Stomach (tissue), 9 donors: ENCODE results near the gene CNTROB. TPM values are rescaled to one million over a fixed set of nuclear protein-coding genes. Genes with fewer than 3 reads are reported as not detected.

Experiments used
- DNase-seq, 2 donors: peaks; one replicate each; pipeline versions ENCODE4 v3.0.0 to v3.0.0-alpha.2; 2013 to 2019
- H3K27ac ChIP-seq, 5 donors: fragments of 200-600 bp in 4 of 5; sonication (generic) in 4 of 5; one replicate each; pipeline ENCODE4 v1.5.1; 2013 to 2019; ENCODE audit warnings: mild to moderate bottlenecking in 1 of 5, moderate library complexity in 1 of 5
- H3K27me3 ChIP-seq, 3 donors: fragments of 200-600 bp; sonication (generic); one replicate each; pipeline ENCODE4 v1.5.1; 2017 to 2019; ENCODE audit warnings: mixed run types in 1 of 3
- H3K36me3 ChIP-seq, 4 donors: fragments of 200-600 bp; sonication (generic); 1 replicate in 3 of 4; 2 replicates in 1 of 4; pipeline ENCODE4 v1.5.1; 2016 to 2019
- H3K4me1 ChIP-seq, 4 donors: fragments of 200-600 bp; sonication (generic); one replicate each; pipeline ENCODE4 v1.5.1; 2016 to 2019
- H3K4me3 ChIP-seq, 4 donors: fragments of 200-600 bp; sonication (generic) in 3 of 4; one replicate each; pipeline ENCODE4 v1.5.1; 2016 to 2019; ENCODE audit warnings: mild to moderate bottlenecking in 1 of 4
- H3K9me3 ChIP-seq, 4 donors: fragments of 200-600 bp; sonication (generic); one replicate each; pipeline ENCODE4 v1.5.1; 2016 to 2019
- CTCF ChIP-seq, 7 experiments: fragments of 450-650 bp in 4 of 7; fragments of 200-600 bp in 3 of 7; sonication (generic) in 3 of 7; IDR thresholded peaks; one replicate each; pipeline ENCODE4 v1.5.1; 2016 to 2019; ENCODE audit warnings: antibody characterized with exemption in 7 of 7, control low read depth in 2 of 7, mild to moderate bottlenecking in 1 of 7
- EP300 ChIP-seq: sonication (generic); formaldehyde crosslinking; IDR thresholded peaks from one replicate; pipeline ENCODE4 v1.6.1; 2017; ENCODE audit warnings: antibody characterized with exemption
- POLR2A ChIP-seq, 4 donors: fragments of 450-650 bp; IDR thresholded peaks; one replicate each; pipeline ENCODE4 v1.6.1; 2016; ENCODE audit warnings: antibody characterized with exemption in 4 of 4, control low read depth in 2 of 4, mild to moderate bottlenecking in 1 of 4, moderate library complexity in 1 of 4
- POLR2AphosphoS5 ChIP-seq, 3 donors: sonication (generic); formaldehyde crosslinking; IDR thresholded peaks; one replicate each; pipeline ENCODE4 v1.6.1; 2016; ENCODE audit warnings: antibody characterized with exemption in 3 of 3
- WGBS, 5 donors: extraction: QIAGEN DNeasy Blood & Tissue Kit in 3 of 5; methylation state at CpG; one replicate each; pipeline versions ENCODE4 v1.1.5 to v1.1.7; 2013 to 2018; 5-methylcytosine and 5-hydroxymethylcytosine counted together
- intact Hi-C: fragments of 100-400 bp; cut with DNase I; formaldehyde crosslinking; loops from one replicate; pipeline ENCODE4 v1.15.1; 2023; ENCODE audit warnings: low total_unique reads
- polyA plus RNA-seq, 3 donors: library from polyadenylated mRNA; stranded (reverse); fragments of 200-250 nt; gene quantifications; one replicate each; pipeline ENCODE4 v1.2.3, GENCODE V29; 2013
- total RNA-seq, 5 donors: library from RNA; depleted of rRNA; stranded (reverse); fragments of >200 nt; gene quantifications; one replicate each; pipeline versions ENCODE4 v1.1.0 to v1.2.3, GENCODE V29; 2014 to 2016
- donor health status: healthy with polysubstance abuse.
- donor health status: Bipolar disorder and iron deficiency.
- donor health status: healthy.

CNTROB gene
- total and polyA plus RNA-seq, 8 donors, result 12.9 to 146 (median 25.7) TPM

DNA sequence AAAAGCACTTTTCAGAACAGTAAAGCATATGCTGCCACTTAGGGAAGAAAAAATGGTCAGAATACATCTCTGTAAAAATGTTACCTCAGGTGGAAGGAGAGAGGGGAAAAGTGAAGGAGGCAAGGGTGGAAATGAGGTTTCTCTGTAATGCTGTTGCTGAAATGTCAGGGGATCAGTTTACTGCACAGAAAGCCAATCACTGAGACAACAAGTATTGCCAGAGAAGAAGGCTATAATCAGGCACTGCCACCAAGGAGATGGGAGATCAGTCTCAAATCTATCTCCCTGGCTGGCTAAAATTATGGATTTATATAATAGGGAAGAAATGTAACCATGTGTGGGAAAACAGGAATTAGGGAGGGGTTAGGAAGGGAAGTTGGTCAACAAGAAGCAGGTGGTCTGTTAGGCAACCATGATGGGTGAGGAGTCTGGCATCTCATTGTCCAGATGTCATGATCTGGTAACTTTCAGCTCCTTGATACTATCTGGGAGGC, 42.7 kb downstream of the CNTROB start:
- DNase-seq, result no peak
- TF ChIP-seq POLR2AphosphoS5 (IDR thresholded peaks at IDR 0.05), result no peak
- TF ChIP-seq POLR2A (IDR thresholded peaks at IDR 0.05), result no peak
- TF ChIP-seq EP300, result no peak
- TF ChIP-seq CTCF (IDR thresholded peaks at IDR 0.05), result no peak
- Histone ChIP-seq H3K27me3 (peaks cover 0 to 7% (median 0%) of the 10 kb centered on the region in 3 donors), H3K27ac (no peak overlapping the region), H3K36me3 (no peaks in the 10 kb centered on the region), H3K9me3 (peaks cover 9 to 28% (median 17%) of the 10 kb centered on the region in 4 donors), H3K4me1 (no peaks in the 10 kb centered on the region), H3K4me3 (no peak overlapping the region)
- intact Hi-C loops, result no loop called here

DNA sequence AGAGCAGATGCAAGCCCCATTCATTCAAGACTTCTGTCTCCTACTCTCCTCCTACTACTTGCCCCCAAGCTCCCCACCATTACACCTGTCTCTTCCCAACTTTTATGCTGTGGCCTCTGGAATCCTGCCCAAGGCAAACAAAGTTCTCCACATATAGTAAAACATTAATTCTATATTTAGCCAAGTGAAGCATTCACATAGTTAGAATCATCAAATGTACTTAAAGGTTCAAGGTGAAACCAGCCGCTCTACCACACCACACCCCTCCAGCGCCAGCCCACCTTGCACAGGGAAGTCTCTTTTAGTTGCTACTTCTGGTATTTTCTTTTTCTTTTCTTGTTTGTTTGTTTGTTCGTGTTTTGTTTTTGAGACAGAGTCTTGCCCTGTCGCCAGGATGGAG, 45.0 kb downstream of the CNTROB start:
- 53 to 66% (median 62%) methylated on average over 4 of the region's 4 CpGs for WGBS, 5 donors
- no peaks in the 10 kb centered on the region for H3K36me3 ChIP-seq
- H3K4me1 ChIP-seq, result no peaks in the 10 kb centered on the region
- no peak overlapping the region for H3K4me3 ChIP-seq
- peak in 1 of 2 donors; percentile 34 for DNase-seq
- H3K27ac ChIP-seq, result no peak overlapping the region
- H3K9me3 ChIP-seq, result peaks cover 9 to 28% (median 17%) of the 10 kb centered on the region in 4 donors
- TF ChIP-seq POLR2A (IDR thresholded peaks at IDR 0.05) (no peak), POLR2AphosphoS5 (IDR thresholded peaks at IDR 0.05) (no peak), CTCF (IDR thresholded peaks at IDR 0.05) (no peak), EP300 (no peak)
- H3K27me3 ChIP-seq, result peaks cover 0 to 8% (median 0%) of the 10 kb centered on the region in 3 donors
- intact Hi-C loops, result no loop called here

DNA sequence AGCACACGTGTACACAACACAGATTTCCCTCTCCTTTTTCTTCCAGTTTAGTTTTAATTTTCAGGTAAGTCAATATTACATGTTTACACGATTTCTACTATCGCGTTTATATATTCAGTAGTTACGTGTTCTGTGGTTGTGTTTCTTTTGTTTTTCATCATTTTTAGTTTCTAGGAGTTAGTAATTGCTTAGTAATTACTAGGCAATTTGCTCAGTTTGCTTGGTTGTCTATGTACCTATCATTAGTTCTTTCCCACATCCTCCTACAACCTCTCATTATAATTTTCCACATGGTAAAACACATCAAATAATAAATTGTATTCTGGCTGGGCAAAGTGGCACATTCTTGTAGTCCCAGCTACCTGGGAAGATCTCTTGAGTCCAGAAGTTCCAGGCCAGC, 45.8 kb downstream of the CNTROB start:
- H3K27ac ChIP-seq, result no peak overlapping the region
- peaks cover 0 to 7% (median 0%) of the 10 kb centered on the region in 3 donors for H3K27me3 ChIP-seq
- WGBS, 5 donors, result 68 to 83% (median 74%) methylated on average over 5 of the region's 5 CpGs
- H3K4me1 ChIP-seq, result no peaks in the 10 kb centered on the region
- H3K36me3 ChIP-seq, result no peaks in the 10 kb centered on the region
- peaks cover 9 to 28% (median 17%) of the 10 kb centered on the region in 4 donors for H3K9me3 ChIP-seq
- no peak overlapping the region for H3K4me3 ChIP-seq
- intact Hi-C loops, result no loop called here
- no peak for DNase-seq
- no peak for TF ChIP-seq POLR2A (IDR thresholded peaks at IDR 0.05)
- no peak for TF ChIP-seq EP300
- TF ChIP-seq POLR2AphosphoS5 (IDR thresholded peaks at IDR 0.05), result no peak
- TF ChIP-seq CTCF (IDR thresholded peaks at IDR 0.05), result no peak

- Histone ChIP-seq H3K9me3 (no peaks in the 10 kb centered on the region), H3K27me3 (peaks cover 0 to 21% (median 0%) of the 10 kb centered on the region in 3 donors), H3K4me3 (no peak overlapping the region), H3K36me3 (no peaks in the 10 kb centered on the region), H3K4me1 (no peaks in the 10 kb centered on the region), H3K27ac (no peak overlapping the region)
- 41 to 49% (median 46%) methylated on average over 7 of the region's 7 CpGs for WGBS, 5 donors
- no peak for DNase-seq
- TF ChIP-seq CTCF (IDR thresholded peaks at IDR 0.05) (no peak), EP300 (no peak), POLR2AphosphoS5 (IDR thresholded peaks at IDR 0.05) (no peak), POLR2A (IDR thresholded peaks at IDR 0.05) (no peak)
- intact Hi-C loops, result loop anchor here (10.0 kb wide), 1 partner anchor 87 kb away; no protein-coding TSS in a partner anchor
These were observed 50.2 kb downstream of the CNTROB start for GRCh38 chr17:7982173-7982572.
